IMR-90 (cell line): ENCODE data around the gene ST6GALNAC3. TPM values are rescaled to one million over a fixed set of nuclear protein-coding genes. Genes with fewer than 3 reads are reported as not detected.

Experiments
- ATAC-seq: fragments of 200-7000 bp; cut with Tn5 transposase; 2 replicates; pipeline ENCODE4 v1.9.1; 2020; ENCODE audit warnings: low read depth, mild to moderate bottlenecking, moderate library complexity
- BruUV-seq: library from RNA; stranded (reverse); fragments of 400-500 nt; replicated peaks from 2 replicates; lab custom pipeline; 2021; lab: Mats Ljungman, UMichigan
- CTCF ChIA-PET: fragments of 300-600 bp; formaldehyde crosslinking; extraction: SDS; loops from one replicate; lab custom pipeline; 2021; ENCODE audit warnings: antibody characterized with exemption; lab: Yijun Ruan, JAX
- POLR2A ChIA-PET: fragments of 300-600 bp; sonication (Branson Sonifier 250); formaldehyde crosslinking; loops from one replicate; lab custom pipeline; 2022; ENCODE audit warnings: antibody characterized with exemption; ENCODE audit not compliant: unreplicated experiment; lab: Charles Lee
- DNase-seq: peaks from one replicate; pipeline ENCODE4 v3.0.0; 2013
- H2AFZ ChIP-seq: replicated peaks from 2 replicates; pipeline ENCODE3; 2013; ENCODE audit warnings: low read length, mild to moderate bottlenecking; ENCODE audit not compliant: poor library complexity
- H2AK5ac ChIP-seq: 2 replicates; pipeline ENCODE4 v1.6.1; 2013; ENCODE audit warnings: low read depth, low read length, inconsistent platforms
- H2AK9ac ChIP-seq: replicated peaks from 2 replicates; pipeline ENCODE3; 2013; ENCODE audit warnings: mild to moderate bottlenecking, low read depth, low read length, moderate library complexity; ENCODE audit not compliant: poor library complexity
- H2BK120ac ChIP-seq: 2 replicates; pipeline ENCODE4 v1.6.1; 2013; ENCODE audit warnings: low read depth, low read length, inconsistent platforms
- H2BK15ac ChIP-seq: 3 replicates; pipeline ENCODE4 v1.6.1; 2013; ENCODE audit warnings: low read depth, low read length, inconsistent platforms
- H2BK20ac ChIP-seq: 2 replicates; pipeline ENCODE4 v1.6.1; 2013; ENCODE audit warnings: low read depth, mild to moderate bottlenecking, inconsistent platforms, low read length, moderate library complexity
- H2BK5ac ChIP-seq: 2 replicates; pipeline ENCODE4 v1.6.1; 2013; ENCODE audit warnings: mild to moderate bottlenecking, low read depth, low read length, inconsistent platforms; ENCODE audit not compliant: poor library complexity, severe bottlenecking
- H3K14ac ChIP-seq: replicated peaks from 2 replicates; pipeline ENCODE4 v1.6.1; 2013; ENCODE audit warnings: low read depth, low read length, inconsistent platforms
- H3K18ac ChIP-seq: 2 replicates; pipeline ENCODE4 v1.6.1; 2013; ENCODE audit warnings: low read depth, low read length, control low read depth
- H3K23ac ChIP-seq: 2 replicates; pipeline ENCODE4 v1.6.1; 2013; ENCODE audit warnings: low read depth, low read length, inconsistent platforms
- H3K27ac ChIP-seq: 2 replicates; pipeline ENCODE4 v1.5.1; 2013; ENCODE audit warnings: mild to moderate bottlenecking, control low read depth, low read length; ENCODE audit not compliant: insufficient read depth
- H3K27me3 ChIP-seq: 2 replicates; pipeline ENCODE4 v1.6.1; 2013; ENCODE audit warnings: low read length; ENCODE audit not compliant: control insufficient read depth, insufficient read depth
- H3K36me3 ChIP-seq: 2 replicates; pipeline ENCODE4 v1.6.1; 2013; ENCODE audit warnings: low read length, mixed read lengths; ENCODE audit not compliant: control insufficient read depth, insufficient read depth
- H3K4ac ChIP-seq: 2 replicates; pipeline ENCODE4 v1.6.1; 2013; ENCODE audit warnings: low read depth, low read length, inconsistent platforms
- H3K4me1 ChIP-seq: 2 replicates; pipeline ENCODE4 v1.6.1; 2013; ENCODE audit warnings: low read length, mixed read lengths; ENCODE audit not compliant: control insufficient read depth, insufficient read depth
- H3K4me2 ChIP-seq: 2 replicates; pipeline ENCODE4 v1.6.1; 2013; ENCODE audit warnings: low read depth, mild to moderate bottlenecking, control low read depth, low read length, moderate library complexity
- H3K4me3 ChIP-seq: 2 replicates; pipeline ENCODE4 v1.5.1; 2013; ENCODE audit warnings: low read depth, mild to moderate bottlenecking, control low read depth, low read length, moderate library complexity; ENCODE audit not compliant: insufficient read depth
- H3K56ac ChIP-seq: 2 replicates; pipeline ENCODE4 v1.6.1; 2013; ENCODE audit warnings: low read length, inconsistent platforms; ENCODE audit not compliant: insufficient read depth; ENCODE audit errors: extremely low read depth
- H3K79me1 ChIP-seq, 2 experiments: 2 replicates each; pipeline ENCODE4 v1.6.1; 2013; ENCODE audit warnings: low read length in 2 of 2, inconsistent platforms in 1 of 2, low read depth in 1 of 2
- H3K9ac ChIP-seq: 2 replicates; pipeline ENCODE4 v1.6.1; 2013; ENCODE audit warnings: low read depth, low read length, control low read depth
- H3K9me1 ChIP-seq: 2 replicates; pipeline ENCODE4 v1.6.1; 2013; ENCODE audit warnings: low read length, inconsistent platforms; ENCODE audit not compliant: insufficient read depth
- H3K9me3 ChIP-seq: 2 replicates; pipeline ENCODE4 v1.6.1; 2013; ENCODE audit warnings: low read length; ENCODE audit not compliant: control insufficient read depth, insufficient read depth
- H4K20me1 ChIP-seq: 2 replicates; pipeline ENCODE4 v1.6.1; 2013; ENCODE audit warnings: low read length, inconsistent platforms; ENCODE audit not compliant: insufficient read depth
- H4K5ac ChIP-seq: 2 replicates; pipeline ENCODE4 v1.6.1; 2013; ENCODE audit warnings: mild to moderate bottlenecking, low read depth, low read length, control low read depth
- H4K8ac ChIP-seq, 2 experiments: 2 replicates each; pipeline ENCODE4 v1.6.1; 2013; ENCODE audit warnings: low read depth in 2 of 2, low read length in 2 of 2, control low read depth in 1 of 2, inconsistent platforms in 1 of 2
- H4K91ac ChIP-seq: 2 replicates; pipeline ENCODE4 v1.6.1; 2013; ENCODE audit warnings: low read depth, low read length, inconsistent platforms; ENCODE audit not compliant: insufficient read depth
- BHLHE40 ChIP-seq: fragments of 150-350 bp; IDR thresholded peaks from 2 replicates; pipeline ENCODE4 v1.6.1; 2016; ENCODE audit warnings: mild to moderate bottlenecking, low read depth, low read length
- CHD1 ChIP-seq: IDR thresholded peaks from 2 replicates; pipeline ENCODE4 v1.6.1; 2012; ENCODE audit warnings: low read depth, low read length, improper control_type of control experiment
- CTCF ChIP-seq: conservative IDR thresholded peaks from 2 replicates; pipeline ENCODE4 v1.5.1; 2012; ENCODE audit warnings: mild to moderate bottlenecking, low read depth, low read length, improper control_type of control experiment
- FOS ChIP-seq: fragments of 150-350 bp; IDR thresholded peaks from 2 replicates; pipeline ENCODE4 v1.6.1; 2016; ENCODE audit warnings: low read depth, low read length
- MAFK ChIP-seq: IDR thresholded peaks from 2 replicates; pipeline ENCODE4 v1.6.1; 2012; ENCODE audit warnings: low read depth, low read length, improper control_type of control experiment
- MAZ ChIP-seq: IDR thresholded peaks from 2 replicates; pipeline ENCODE4 v1.6.1; 2012; ENCODE audit warnings: low read depth, mild to moderate bottlenecking, low read length, improper control_type of control experiment, moderate library complexity, borderline replicate concordance
- MXI1 ChIP-seq: IDR thresholded peaks from 2 replicates; pipeline ENCODE4 v1.6.1; 2012; ENCODE audit warnings: low read depth, mild to moderate bottlenecking, low read length, moderate library complexity, borderline replicate concordance
- POLR2A ChIP-seq: IDR thresholded peaks from 2 replicates; pipeline ENCODE4 v1.6.1; 2012; ENCODE audit warnings: mild to moderate bottlenecking, low read depth, low read length
- RAD21 ChIP-seq: IDR thresholded peaks from 2 replicates; pipeline ENCODE4 v1.6.1; 2012; ENCODE audit warnings: low read length, improper control_type of control experiment
- RCOR1 ChIP-seq: IDR thresholded peaks from 2 replicates; pipeline ENCODE4 v1.6.1; 2012; ENCODE audit warnings: mild to moderate bottlenecking, low read length, improper control_type of control experiment; ENCODE audit not compliant: insufficient replicate concordance
- SMC3 ChIP-seq: fragments of 150-350 bp; IDR thresholded peaks from 2 replicates; pipeline ENCODE4 v1.6.1; 2016; ENCODE audit warnings: low read depth, mild to moderate bottlenecking, antibody characterized with exemption, low read length, moderate library complexity
- USF2 ChIP-seq: fragments of 150-350 bp; IDR thresholded peaks from 2 replicates; pipeline ENCODE4 v1.6.1; 2017; ENCODE audit warnings: mild to moderate bottlenecking, antibody characterized with exemption, low read length, low read depth
- WGBS, 2 experiments: methylation state at CpG; one replicate each; pipeline versions ENCODE4 v1.1.5 to v1.1.7; 2013; ENCODE audit warnings: missing lambda C conversion rate in 2 of 2; ENCODE audit not compliant: insufficient read length in 1 of 2; ENCODE audit errors: extremely low coverage in 2 of 2; 5-methylcytosine and 5-hydroxymethylcytosine counted together
- dilution Hi-C: fragments of 300-500 bp; cut with HindIII; formaldehyde crosslinking; loops from one replicate; pipeline ENCODE4 v1.14.3; 2018; ENCODE audit warnings: low sequenced_read_pairs; ENCODE audit not compliant: unreplicated experiment
- in situ Hi-C: fragments of 300-500 bp; cut with MboI; formaldehyde crosslinking; loops from 3 replicates; pipeline ENCODE4 v1.14.3; 2019; ENCODE audit warnings: low sequenced_read_pairs, inconsistent platforms, mixed read lengths
- intact Hi-C: fragments of 100-400 bp; cut with micrococcal nuclease; formaldehyde crosslinking; loops from 2 replicates; pipeline ENCODE4 v1.10.0; 2022
- polyA plus RNA-seq, 3 experiments: library from polyadenylated mRNA; depleted of rRNA; stranded (reverse); fragments of >200 nt; gene quantifications; 2 replicates each; pipeline ENCODE4 v1.2.3, GENCODE V29; 2012; ENCODE audit warnings: low replicate concordance in 1 of 3
- total RNA-seq: library from RNA; depleted of rRNA; stranded (reverse); fragments of >200 nt; gene quantifications from 2 replicates; pipeline ENCODE4 v1.2.3, GENCODE V29; 2012

The ST6GALNAC3 gene
- total and polyA plus RNA-seq, 2 of the 4 experiments (the other 2 are of a cell fraction), result 0.65 to 1.3 TPM

GRCh38 chr1:76482272-76482671 lies 407.7 kb downstream of the ST6GALNAC3 start:
- DNase-seq (no peak), ATAC-seq (no peak)
- Histone ChIP-seq H3K4ac (no peak overlapping the region), H2BK15ac (no peak overlapping the region), H3K79me1 (no peaks in the 10 kb centered on the region), H3K18ac (no peak overlapping the region), H3K4me1 (no peaks in the 10 kb centered on the region), H3K56ac (no peak overlapping the region), H3K23ac (no peak overlapping the region), H3K14ac (no peak overlapping the region), H3K36me3 (no peaks in the 10 kb centered on the region), H3K4me3 (no peak overlapping the region), H4K8ac (no peak overlapping the region), H4K20me1 (no peaks in the 10 kb centered on the region), H2BK20ac (no peak overlapping the region), H2BK120ac (no peak overlapping the region), H4K91ac (no peak overlapping the region), H2AFZ (no peak overlapping the region), H4K5ac (no peak overlapping the region), H3K9me3 (no peaks in the 10 kb centered on the region), H3K9me1 (no peaks in the 10 kb centered on the region), H3K27ac (no peak overlapping the region), H2BK5ac (no peak overlapping the region), H3K27me3 (no peaks in the 10 kb centered on the region), H3K4me2 (no peak overlapping the region), H2AK9ac (no peak overlapping the region), H2AK5ac (no peak overlapping the region), H3K9ac (no peak overlapping the region)
- ChIA-PET POLR2A (no interaction called here), CTCF (no interaction called here)
- no peak for TF ChIP-seq CTCF
- TF ChIP-seq MXI1, result no peak
- no peak for TF ChIP-seq RCOR1
- TF ChIP-seq FOS, result no peak
- TF ChIP-seq RAD21, result no peak
- TF ChIP-seq BHLHE40, result no peak
- no peak for TF ChIP-seq MAZ
- no peak for TF ChIP-seq CHD1
- TF ChIP-seq MAFK, result no peak
- no peak for TF ChIP-seq POLR2A
- TF ChIP-seq SMC3, result no peak
- no peak for TF ChIP-seq USF2
- no CpG with 5 or more reads among the region's 2 CpGs for WGBS, 2 experiments
- BruUV-seq, result no TSS peak
- dilution Hi-C loops, result no loop called here
- intact Hi-C loops, result no loop called here
- in situ Hi-C loops, result no loop called here
